H9 (cell line): ENCODE results near the gene ACTN2. TPM values are rescaled to one million over a fixed set of nuclear protein-coding genes. Genes with fewer than 3 reads are reported as not detected.

Experiments
- DNase-seq: peaks from one replicate; pipeline ENCODE4 v3.0.0-alpha.2; 2017
- H2AFZ ChIP-seq: one replicate; pipeline ENCODE4 v1.6.1; 2013; ENCODE audit warnings: mild to moderate bottlenecking, low read length, control low read depth, moderate library complexity
- H2AK5ac ChIP-seq: 2 replicates; pipeline ENCODE4 v1.6.1; 2013; ENCODE audit warnings: low read length, control low read depth, mixed read lengths; ENCODE audit not compliant: insufficient read length
- H2BK120ac ChIP-seq: one replicate; pipeline ENCODE4 v1.6.1; 2013; ENCODE audit warnings: low read depth, mild to moderate bottlenecking, low read length, control low read depth, inconsistent platforms; ENCODE audit not compliant: poor library complexity, severe bottlenecking
- H2BK12ac ChIP-seq: 2 replicates; pipeline ENCODE4 v1.6.1; 2013; ENCODE audit warnings: low read length, control low read depth, mixed read lengths, low read depth; ENCODE audit not compliant: insufficient read length
- H2BK15ac ChIP-seq: 2 replicates; pipeline ENCODE4 v1.6.1; 2013; ENCODE audit warnings: low read depth, low read length, control low read depth
- H2BK20ac ChIP-seq: one replicate; pipeline ENCODE4 v1.6.1; 2013; ENCODE audit warnings: low read depth, mild to moderate bottlenecking, low read length, control low read depth, inconsistent platforms; ENCODE audit not compliant: poor library complexity, severe bottlenecking
- H2BK5ac ChIP-seq: 2 replicates; pipeline ENCODE4 v1.6.1; 2013; ENCODE audit warnings: low read length, control low read depth, mixed read lengths; ENCODE audit not compliant: insufficient read length
- H3K14ac ChIP-seq: 2 replicates; pipeline ENCODE4 v1.6.1; 2013; ENCODE audit warnings: low read length, control low read depth; ENCODE audit not compliant: insufficient read depth
- H3K18ac ChIP-seq: 2 replicates; pipeline ENCODE4 v1.6.1; 2013; ENCODE audit warnings: low read depth, mild to moderate bottlenecking, mixed read lengths, low read length, control low read depth; ENCODE audit not compliant: insufficient read length
- H3K23ac ChIP-seq: 2 replicates; pipeline ENCODE4 v1.6.1; 2013; ENCODE audit warnings: low read length, control low read depth, mixed read lengths, low read depth; ENCODE audit not compliant: insufficient read length
- H3K23me2 ChIP-seq: 2 replicates; pipeline ENCODE4 v1.6.1; 2013; ENCODE audit warnings: low read depth, mild to moderate bottlenecking, mixed read lengths, low read length, control low read depth; ENCODE audit not compliant: insufficient read length, poor library complexity, severe bottlenecking
- H3K27ac ChIP-seq: 2 replicates; pipeline ENCODE4 v1.5.1; 2013; ENCODE audit warnings: low read length, control low read depth, mixed read lengths, low read depth; ENCODE audit not compliant: insufficient read length
- H3K27me3 ChIP-seq: 2 replicates; pipeline ENCODE4 v1.6.1; 2013; ENCODE audit warnings: low read length, control low read depth, inconsistent platforms; ENCODE audit not compliant: insufficient read depth
- H3K4ac ChIP-seq: 2 replicates; pipeline ENCODE4 v1.6.1; 2013; ENCODE audit warnings: low read depth, mild to moderate bottlenecking, control low read depth, inconsistent platforms, low read length, moderate library complexity
- H3K4me1 ChIP-seq: 2 replicates; pipeline ENCODE4 v1.6.1; 2013; ENCODE audit warnings: low read length, control low read depth, inconsistent platforms; ENCODE audit not compliant: insufficient read depth
- H3K4me2 ChIP-seq: 2 replicates; pipeline ENCODE4 v1.6.1; 2013; ENCODE audit warnings: low read length, control low read depth, mixed read lengths; ENCODE audit not compliant: insufficient read length, insufficient read depth
- H3K56ac ChIP-seq: 2 replicates; pipeline ENCODE4 v1.6.1; 2013; ENCODE audit warnings: low read depth, mild to moderate bottlenecking, mixed read lengths, low read length, control low read depth; ENCODE audit not compliant: insufficient read length
- H3K79me1 ChIP-seq: 2 replicates; pipeline ENCODE4 v1.6.1; 2013; ENCODE audit warnings: low read depth, mild to moderate bottlenecking, moderate library complexity, low read length, control low read depth, inconsistent platforms; ENCODE audit not compliant: insufficient read depth, poor library complexity, severe bottlenecking
- H3K79me2 ChIP-seq: 2 replicates; pipeline ENCODE4 v1.6.1; 2013; ENCODE audit warnings: low read length, control low read depth, inconsistent platforms; ENCODE audit not compliant: insufficient read depth
- H3K9ac ChIP-seq: 2 replicates; pipeline ENCODE4 v1.6.1; 2013; ENCODE audit warnings: low read length, control low read depth, mixed read lengths; ENCODE audit not compliant: insufficient read length; ENCODE audit errors: extremely low read depth
- H3K9me3 ChIP-seq: one replicate; pipeline ENCODE4 v1.6.1; 2013; ENCODE audit warnings: low read depth, low read length, inconsistent platforms; ENCODE audit not compliant: control insufficient read depth
- H3T11ph ChIP-seq: one replicate; pipeline ENCODE4 v1.6.1; 2013; ENCODE audit warnings: mild to moderate bottlenecking, low read length, control low read depth, inconsistent platforms
- H4K20me1 ChIP-seq: one replicate; pipeline ENCODE4 v1.6.1; 2013; ENCODE audit not compliant: control insufficient read depth, insufficient read length, insufficient read depth
- H4K5ac ChIP-seq: 2 replicates; pipeline ENCODE4 v1.6.1; 2013; ENCODE audit warnings: low read depth, mild to moderate bottlenecking, mixed read lengths, low read length, control low read depth; ENCODE audit not compliant: insufficient read length
- H4K8ac ChIP-seq: replicated peaks from 2 replicates; pipeline ENCODE4 v1.6.1; 2013; ENCODE audit warnings: low read length, control low read depth, mixed read lengths, low read depth; ENCODE audit not compliant: insufficient read length
- H4K91ac ChIP-seq: 2 replicates; pipeline ENCODE4 v1.6.1; 2013; ENCODE audit warnings: low read depth, mild to moderate bottlenecking, moderate library complexity, mixed read lengths, low read length, control low read depth; ENCODE audit not compliant: insufficient read length
- H3K27ac Mint-ChIP-seq, 3 experiments: 2 replicates in 2 of 3; 3 replicates in 1 of 3; pipeline ENCODE4 v1.8.0; 2020 to 2021; ENCODE audit warnings: mixed read lengths in 3 of 3, mild to moderate bottlenecking in 1 of 3, moderate library complexity in 1 of 3
- H3K27me3 Mint-ChIP-seq: 2 replicates; pipeline ENCODE4 v1.8.0; 2021; ENCODE audit warnings: low read depth, mild to moderate bottlenecking, moderate library complexity, mixed read lengths
- H3K36me3 Mint-ChIP-seq, 3 experiments: 2 replicates in 2 of 3; 3 replicates in 1 of 3; pipeline ENCODE4 v1.8.0; 2020 to 2021; ENCODE audit warnings: low read depth in 3 of 3, mixed read lengths in 3 of 3; ENCODE audit not compliant: insufficient read depth in 1 of 3
- H3K4me1 Mint-ChIP-seq, 2 experiments: 2 replicates each; pipeline ENCODE4 v1.8.0; 2020; ENCODE audit warnings: mixed read lengths in 2 of 2
- H3K4me3 Mint-ChIP-seq, 2 experiments: 2 replicates in 1 of 2; 3 replicates in 1 of 2; pipeline ENCODE4 v1.8.0; 2020 to 2021; ENCODE audit warnings: mild to moderate bottlenecking in 2 of 2, mixed read lengths in 2 of 2, moderate library complexity in 1 of 2
- H3K9me3 Mint-ChIP-seq, 2 experiments: 2 replicates in 1 of 2; 3 replicates in 1 of 2; pipeline ENCODE4 v1.8.0; 2020; ENCODE audit warnings: mild to moderate bottlenecking in 2 of 2, mixed read lengths in 2 of 2, moderate library complexity in 1 of 2
- WGBS: extraction: QIAGEN DNeasy Blood & Tissue Kit; methylation state at CpG from one replicate; pipeline ENCODE4 v1.1.7; 2013; ENCODE audit warnings: missing lambda C conversion rate, low lambda C conversion rate, mixed read lengths; ENCODE audit not compliant: insufficient read length; ENCODE audit errors: extremely low coverage; 5-methylcytosine and 5-hydroxymethylcytosine counted together
- total RNA-seq: library from RNA; stranded (reverse); gene quantifications from 2 replicates; pipeline ENCODE4 v1.2.1, GENCODE V29; 2021
- TF ChIP-seq, protein P1 (sequence below): fragments of 200-600 bp; sonication (generic); conservative IDR thresholded peaks from 3 replicates; pipeline ENCODE4 v1.8.0; 2021; ENCODE audit warnings: antibody characterized with exemption, mild to moderate bottlenecking

The ACTN2 gene
- total RNA-seq, 1 experiment from 2014 or later, result 2.3 TPM

- no peak for DNase-seq
- Mint-ChIP-seq H3K36me3 (peaks cover 0 to 5% (median 4%) of the 10 kb centered on the region in 3 experiments; a peak in 1 of 7 replicates), H3K4me3 (no peak overlapping the region), H3K4me1 (peaks cover 8 to 9% of the 10 kb centered on the region in 2 experiments), H3K9me3 (no peaks in the 10 kb centered on the region), H3K27ac (no peak overlapping the region), H3K27me3 (no peaks in the 10 kb centered on the region)
- Histone ChIP-seq H3K4me2 (no peak overlapping the region), H3T11ph (no peak overlapping the region), H2AFZ (no peak overlapping the region), H3K27ac (no peak overlapping the region), H3K56ac (no peak overlapping the region), H2BK12ac (no peak overlapping the region), H3K79me2 (no peaks in the 10 kb centered on the region), H3K18ac (no peak overlapping the region), H4K20me1 (no peaks in the 10 kb centered on the region), H3K14ac (no peak overlapping the region), H3K4me1 (no peaks in the 10 kb centered on the region), H3K9me3 (no peaks in the 10 kb centered on the region), H4K91ac (no peak overlapping the region), H2BK15ac (no peak overlapping the region), H2AK5ac (no peak overlapping the region), H4K8ac (no peak overlapping the region), H3K23ac (no peak overlapping the region), H4K5ac (no peak overlapping the region), H2BK120ac (no peak overlapping the region), H3K23me2 (no peaks in the 10 kb centered on the region), H2BK5ac (no peak overlapping the region), H3K79me1 (no peaks in the 10 kb centered on the region), H3K4ac (no peak overlapping the region), H2BK20ac (no peak overlapping the region), H3K9ac (no peak overlapping the region), H3K27me3 (no peaks in the 10 kb centered on the region)
- no CpG with 5 or more reads among the region's 10 CpGs for WGBS
- TF ChIP-seq, protein P1, sequence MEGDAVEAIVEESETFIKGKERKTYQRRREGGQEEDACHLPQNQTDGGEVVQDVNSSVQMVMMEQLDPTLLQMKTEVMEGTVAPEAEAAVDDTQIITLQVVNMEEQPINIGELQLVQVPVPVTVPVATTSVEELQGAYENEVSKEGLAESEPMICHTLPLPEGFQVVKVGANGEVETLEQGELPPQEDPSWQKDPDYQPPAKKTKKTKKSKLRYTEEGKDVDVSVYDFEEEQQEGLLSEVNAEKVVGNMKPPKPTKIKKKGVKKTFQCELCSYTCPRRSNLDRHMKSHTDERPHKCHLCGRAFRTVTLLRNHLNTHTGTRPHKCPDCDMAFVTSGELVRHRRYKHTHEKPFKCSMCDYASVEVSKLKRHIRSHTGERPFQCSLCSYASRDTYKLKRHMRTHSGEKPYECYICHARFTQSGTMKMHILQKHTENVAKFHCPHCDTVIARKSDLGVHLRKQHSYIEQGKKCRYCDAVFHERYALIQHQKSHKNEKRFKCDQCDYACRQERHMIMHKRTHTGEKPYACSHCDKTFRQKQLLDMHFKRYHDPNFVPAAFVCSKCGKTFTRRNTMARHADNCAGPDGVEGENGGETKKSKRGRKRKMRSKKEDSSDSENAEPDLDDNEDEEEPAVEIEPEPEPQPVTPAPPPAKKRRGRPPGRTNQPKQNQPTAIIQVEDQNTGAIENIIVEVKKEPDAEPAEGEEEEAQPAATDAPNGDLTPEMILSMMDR, result no peak
Measured at GRCh38 chr1:236724506-236724905, 38.2 kb downstream of the ACTN2 start.
